Neuronal stem cell (in vitro differentiated cells): ENCODE measurements around the gene AGBL4.

ENCODE experiments used
- DNase-seq: peaks from one replicate; pipeline ENCODE4 v3.0.0-alpha.2; 2013; ENCODE audit warnings: low spot score
- H2AFZ ChIP-seq: one replicate; pipeline ENCODE4 v1.6.1; 2013; ENCODE audit warnings: mild to moderate bottlenecking, low read length, inconsistent platforms
- H2AK5ac ChIP-seq: 2 replicates; pipeline ENCODE4 v1.6.1; 2013; ENCODE audit warnings: low read depth, mild to moderate bottlenecking, inconsistent platforms, low read length, moderate library complexity, mixed read lengths
- H2BK120ac ChIP-seq: 2 replicates; pipeline ENCODE4 v1.6.1; 2013; ENCODE audit warnings: low read depth, mild to moderate bottlenecking, inconsistent platforms, low read length, moderate library complexity, mixed read lengths
- H2BK12ac ChIP-seq: one replicate; pipeline ENCODE4 v1.6.1; 2013; ENCODE audit warnings: low read length, inconsistent platforms
- H2BK15ac ChIP-seq: 2 replicates; pipeline ENCODE4 v1.6.1; 2013; ENCODE audit warnings: mild to moderate bottlenecking, low read length, inconsistent platforms, mixed read lengths
- H2BK5ac ChIP-seq: one replicate; pipeline ENCODE4 v1.6.1; 2013; ENCODE audit warnings: inconsistent platforms, mild to moderate bottlenecking, low read length, moderate library complexity
- H3K14ac ChIP-seq: one replicate; pipeline ENCODE4 v1.6.1; 2013; ENCODE audit warnings: low read length, inconsistent platforms
- H3K18ac ChIP-seq: 2 replicates; pipeline ENCODE4 v1.6.1; 2013; ENCODE audit warnings: low read length, inconsistent platforms
- H3K23ac ChIP-seq: 2 replicates; pipeline ENCODE4 v1.6.1; 2013; ENCODE audit warnings: low read depth, mild to moderate bottlenecking, mixed read lengths, low read length, inconsistent platforms; ENCODE audit not compliant: poor library complexity
- H3K27ac ChIP-seq: replicated peaks from 3 replicates; pipeline ENCODE4 v1.5.1; 2013; ENCODE audit warnings: low read length, inconsistent platforms
- H3K27me3 ChIP-seq, 3 experiments: 2 replicates each; pipeline ENCODE4 v1.6.1; 2013; ENCODE audit warnings: low read length in 3 of 3, mild to moderate bottlenecking in 2 of 3, inconsistent platforms in 1 of 3, low read depth in 1 of 3, mixed read lengths in 1 of 3, moderate library complexity in 1 of 3; ENCODE audit not compliant: control insufficient read depth in 3 of 3, insufficient read depth in 3 of 3
- H3K36me3 ChIP-seq, 2 donors: replicated peaks in 1 of 2; 2 replicates each; pipeline ENCODE4 v1.6.1; 2013; ENCODE audit warnings: low read length in 2 of 2; ENCODE audit not compliant: control insufficient read depth in 2 of 2, insufficient read depth in 2 of 2
- H3K4ac ChIP-seq: 2 replicates; pipeline ENCODE4 v1.6.1; 2013; ENCODE audit warnings: inconsistent platforms, mild to moderate bottlenecking, low read length, moderate library complexity
- H3K4me1 ChIP-seq, 2 donors: 1 replicate in 1 of 2; 2 replicates in 1 of 2; pipeline ENCODE4 v1.6.1; 2013; ENCODE audit warnings: low read length in 2 of 2, low read depth in 1 of 2; ENCODE audit not compliant: control insufficient read depth in 2 of 2, insufficient read depth in 1 of 2
- H3K4me2 ChIP-seq: one replicate; pipeline ENCODE4 v1.6.1; 2013; ENCODE audit warnings: mild to moderate bottlenecking, low read length, inconsistent platforms; ENCODE audit not compliant: insufficient read depth, poor library complexity, severe bottlenecking
- H3K4me3 ChIP-seq, 2 donors: 2 replicates each; pipeline ENCODE4 v1.5.1; 2013; ENCODE audit warnings: low read length in 2 of 2, mild to moderate bottlenecking in 2 of 2, inconsistent platforms in 1 of 2, moderate library complexity in 1 of 2
- H3K79me1 ChIP-seq: one replicate; pipeline ENCODE4 v1.6.1; 2013; ENCODE audit warnings: low read depth, mild to moderate bottlenecking, inconsistent platforms, low read length, moderate library complexity
- H3K9ac ChIP-seq: one replicate; pipeline ENCODE4 v1.6.1; 2013; ENCODE audit warnings: mild to moderate bottlenecking, low read depth, low read length, inconsistent platforms; ENCODE audit not compliant: poor library complexity
- H3K9me3 ChIP-seq, 2 donors: replicated peaks in 1 of 2; 2 replicates each; pipeline versions ENCODE3 to v1.6.1; 2013; ENCODE audit warnings: low read length in 2 of 2, mild to moderate bottlenecking in 2 of 2, inconsistent platforms in 1 of 2, low read depth in 1 of 2, mixed read lengths in 1 of 2, moderate library complexity in 1 of 2; ENCODE audit not compliant: control insufficient read depth in 2 of 2, insufficient read depth in 1 of 2
- H4K8ac ChIP-seq: one replicate; pipeline ENCODE4 v1.6.1; 2013; ENCODE audit warnings: low read depth, mild to moderate bottlenecking, inconsistent platforms, low read length, moderate library complexity
- H4K91ac ChIP-seq: one replicate; pipeline ENCODE4 v1.6.1; 2013; ENCODE audit warnings: low read length, low read depth, mild to moderate bottlenecking, inconsistent platforms; ENCODE audit not compliant: poor library complexity
- WGBS, 2 donors: extraction: QIAGEN DNeasy Blood & Tissue Kit; methylation state at CpG; one replicate each; pipeline ENCODE4 v1.1.7; 2013; ENCODE audit warnings: missing lambda C conversion rate in 2 of 2, mixed read lengths in 1 of 2; ENCODE audit not compliant: insufficient read length in 2 of 2, insufficient replicate concordance in 1 of 2; ENCODE audit errors: extremely low coverage in 2 of 2; 5-methylcytosine and 5-hydroxymethylcytosine counted together

The AGBL4 gene

GRCh38 chr1:48493970-48494769, 1529.6 kb downstream of the AGBL4 start:
- Histone ChIP-seq H3K4ac (no peak overlapping the region), H3K27ac (no peak overlapping the region), H2AK5ac (no peak overlapping the region), H3K18ac (peak overlapping the region; percentile 38), H2BK5ac (no peak overlapping the region), H3K14ac (no peak overlapping the region), H2BK120ac (no peak overlapping the region), H3K4me3 (no peak overlapping the region), H3K4me1 (peaks cover 4 to 7% of the 10 kb centered on the region in 2 donors), H2BK12ac (no peak overlapping the region), H3K9ac (no peak overlapping the region), H4K91ac (no peak overlapping the region), H2AFZ (peak overlapping the region; percentile 62), H3K23ac (no peak overlapping the region), H3K4me2 (no peak overlapping the region), H2BK15ac (no peak overlapping the region), H3K9me3 (no peaks in the 10 kb centered on the region), H3K36me3 (no peaks in the 10 kb centered on the region), H4K8ac (no peak overlapping the region), H3K79me1 (no peaks in the 10 kb centered on the region), H3K27me3 (peaks cover 0 to 4% (median 0%) of the 10 kb centered on the region in 3 experiments)
- no CpG with 5 or more reads among the region's 5 CpGs for WGBS, 2 donors
- no peak for DNase-seq

GRCh38 chr1:48493041-48493440, 1530.7 kb downstream of the AGBL4 start:
- no peak overlapping the region for H4K91ac ChIP-seq
- H2BK15ac ChIP-seq, result no peak overlapping the region
- H4K8ac ChIP-seq, result no peak overlapping the region
- no peak overlapping the region for H3K18ac ChIP-seq
- H3K4me1 ChIP-seq, result peaks cover 4 to 7% of the 10 kb centered on the region in 2 donors
- H3K9ac ChIP-seq, result no peak overlapping the region
- whole genome bisulfite sequencing, 2 donors, result no CpG with 5 or more reads among the region's 5 CpGs
- no peak overlapping the region for H2AK5ac ChIP-seq
- no peak overlapping the region for H2BK120ac ChIP-seq
- no peaks in the 10 kb centered on the region for H3K79me1 ChIP-seq
- H3K27me3 ChIP-seq, result peaks cover 0 to 4% (median 0%) of the 10 kb centered on the region in 3 experiments
- no peak for DNase-seq
- H3K4me2 ChIP-seq, result no peak overlapping the region
- no peak overlapping the region for H3K4ac ChIP-seq
- H3K23ac ChIP-seq, result no peak overlapping the region
- no peak overlapping the region for H2BK5ac ChIP-seq
- no peak overlapping the region for H3K4me3 ChIP-seq
- H3K14ac ChIP-seq, result no peak overlapping the region
- no peak overlapping the region for H3K27ac ChIP-seq
- H3K36me3 ChIP-seq, result no peaks in the 10 kb centered on the region
- H3K9me3 ChIP-seq, result no peaks in the 10 kb centered on the region
- H2BK12ac ChIP-seq, result no peak overlapping the region
- no peak overlapping the region for H2AFZ ChIP-seq

GRCh38 chr1:48492392-48492791, 1531.4 kb downstream of the AGBL4 start:
- Histone ChIP-seq H2BK5ac (no peak overlapping the region), H3K4me1 (peaks cover 4 to 7% of the 10 kb centered on the region in 2 donors), H3K36me3 (no peaks in the 10 kb centered on the region), H3K27ac (no peak overlapping the region), H2AK5ac (no peak overlapping the region), H3K4ac (no peak overlapping the region), H4K8ac (no peak overlapping the region), H4K91ac (no peak overlapping the region), H3K4me3 (no peak overlapping the region), H3K9me3 (no peaks in the 10 kb centered on the region), H3K4me2 (no peak overlapping the region), H2AFZ (no peak overlapping the region), H3K14ac (no peak overlapping the region), H3K18ac (no peak overlapping the region), H3K27me3 (peaks cover 0 to 4% (median 0%) of the 10 kb centered on the region in 3 experiments), H2BK120ac (no peak overlapping the region), H3K9ac (no peak overlapping the region), H2BK15ac (no peak overlapping the region), H3K79me1 (no peaks in the 10 kb centered on the region), H2BK12ac (no peak overlapping the region), H3K23ac (no peak overlapping the region)
- no peak for DNase-seq

- H3K27me3 ChIP-seq, result no peaks in the 10 kb centered on the region
- H4K8ac ChIP-seq, result no peak overlapping the region
- WGBS, 2 donors, result no CpG with 5 or more reads among the region's 2 CpGs
- H2BK120ac ChIP-seq, result no peak overlapping the region
- no peak overlapping the region for H3K4me2 ChIP-seq
- no peak overlapping the region for H3K4me3 ChIP-seq
- H3K9ac ChIP-seq, result no peak overlapping the region
- H2BK12ac ChIP-seq, result no peak overlapping the region
- no peak for DNase-seq
- no peak overlapping the region for H2AFZ ChIP-seq
- peaks cover 0 to 2% of the 10 kb centered on the region in 2 donors for H3K4me1 ChIP-seq
- H4K91ac ChIP-seq, result no peak overlapping the region
- no peak overlapping the region for H3K18ac ChIP-seq
- H3K14ac ChIP-seq, result no peak overlapping the region
- H3K4ac ChIP-seq, result no peak overlapping the region
- H3K27ac ChIP-seq, result no peak overlapping the region
- no peak overlapping the region for H2AK5ac ChIP-seq
- H3K36me3 ChIP-seq, result no peaks in the 10 kb centered on the region
- no peak overlapping the region for H3K23ac ChIP-seq
- no peak overlapping the region for H2BK5ac ChIP-seq
- H3K9me3 ChIP-seq, result no peaks in the 10 kb centered on the region
- H3K79me1 ChIP-seq, result no peaks in the 10 kb centered on the region
- no peak overlapping the region for H2BK15ac ChIP-seq
Measured at GRCh38 chr1:48488721-48489120, 1535.0 kb downstream of the AGBL4 start.
